Measurements from ENCODE around the gene RPS27L.

- TF ChIP-seq POLR2AphosphoS5 (IDR thresholded peaks at IDR 0.05) (no peak), CTCF (IDR thresholded peaks at IDR 0.05) (no peak), EP300 (IDR thresholded peaks at IDR 0.05) (no peak)
Observed at GRCh38 chr15:63135281-63135680, 22.0 kb downstream of the RPS27L start.
